K562 (cell line): ENCODE results near the gene TYROBP. TPM values are rescaled to one million over a fixed set of nuclear protein-coding genes. Genes with fewer than 3 reads are reported as not detected.

ENCODE experiments used
- AFF1 ChIP-seq, 2 experiments: fragments of 450-650 bp; IDR thresholded peaks; 2 replicates each; pipeline ENCODE4 v1.6.1; 2018; ENCODE audit warnings: mild to moderate bottlenecking in 2 of 2, low read depth in 1 of 2; ENCODE audit not compliant: partially characterized antibody in 2 of 2
- CCNT2 ChIP-seq: IDR thresholded peaks from 2 replicates; pipeline ENCODE4 v1.6.1; 2011; ENCODE audit warnings: borderline replicate concordance, low read depth, mild to moderate bottlenecking, moderate library complexity, mixed read lengths, low read length; ENCODE audit not compliant: insufficient read length; ENCODE audit errors: extremely low read depth
- DEAF1 ChIP-seq: fragments of 450-650 bp; formaldehyde crosslinking; IDR thresholded peaks from 2 replicates; pipeline ENCODE4 v1.4.0; 2020; ENCODE audit warnings: mild to moderate bottlenecking, moderate library complexity
- ELF1 ChIP-seq: fragments of 200-800 bp; sonication (Bioruptor generic); IDR thresholded peaks from 2 replicates; pipeline ENCODE4 v1.6.1; 2016; ENCODE audit warnings: missing genetic modification characterization, missing compliant biosample characterization
- JUND ChIP-seq, 2 experiments: IDR thresholded peaks; 2 replicates in 1 of 2; 3 replicates in 1 of 2; pipeline ENCODE4 v1.6.1; 2011; ENCODE audit warnings: borderline replicate concordance in 2 of 2, low read depth in 2 of 2, low read length in 2 of 2, improper control_type of control experiment in 1 of 2, missing biosample characterization in 1 of 2, missing genetic modification characterization in 1 of 2, missing genetic modification reagents in 1 of 2
- KLF16 ChIP-seq: IDR thresholded peaks from 2 replicates; pipeline ENCODE4 v1.6.1; 2016; ENCODE audit warnings: antibody characterized with exemption
- MTA3 ChIP-seq: fragments of 450-650 bp; formaldehyde crosslinking; IDR thresholded peaks from 2 replicates; pipeline ENCODE4 v1.6.1; 2017; ENCODE audit warnings: mild to moderate bottlenecking, borderline replicate concordance
- PREB ChIP-seq: sonication (generic); formaldehyde crosslinking; IDR thresholded peaks from 2 replicates; pipeline ENCODE4 v1.8.1; 2023; ENCODE audit warnings: mild to moderate bottlenecking, missing genetic modification reagents
- SRF ChIP-seq, 2 experiments: fragments of 250-450, 450-650 bp in 1 of 2; sonication (Bioruptor Pico) in 1 of 2; sonication (generic) in 1 of 2; formaldehyde crosslinking; IDR thresholded peaks; 2 replicates each; pipeline versions ENCODE4 v1.5.0 to v1.5.1; 2020 to 2022; ENCODE audit warnings: mild to moderate bottlenecking in 1 of 2, missing genetic modification reagents in 1 of 2
- USF1 ChIP-seq: sonication (generic); formaldehyde crosslinking; IDR thresholded peaks from 2 replicates; pipeline ENCODE4 v1.9.0; 2022; ENCODE audit warnings: mild to moderate bottlenecking, missing genetic modification reagents
- WHSC1 ChIP-seq: IDR thresholded peaks from one replicate; pipeline ENCODE4 v1.6.1; 2012; ENCODE audit warnings: low read length, control low read depth, inconsistent platforms
- XRCC5 ChIP-seq: fragments of 200-400 bp; formaldehyde crosslinking; IDR thresholded peaks from 2 replicates; pipeline ENCODE4 v1.6.1; 2017; ENCODE audit warnings: low read depth, mild to moderate bottlenecking, low read length
- ZBTB12 ChIP-seq: fragments of 250-450 bp; sonication (Bioruptor Pico); IDR thresholded peaks from 2 replicates; pipeline ENCODE4 v1.4.0; 2020
- ZNF395 ChIP-seq: fragments of 200-800 bp; sonication (Bioruptor generic); IDR thresholded peaks from 2 replicates; pipeline ENCODE4 v1.6.1; 2017; ENCODE audit warnings: missing genetic modification characterization, missing compliant biosample characterization
- polyA plus RNA-seq, 8 experiments: library from polyadenylated mRNA; depleted of rRNA in 4 of 8; stranded (reverse) in 5 of 8; unstranded in 3 of 8; fragments of >200 nt; fragmentation: Nextera tagmentation in 2 of 8; fragmentation: Illumina TruSeq in 1 of 8; extraction: Ambion mirVana in 2 of 8; extraction: Trizol in 1 of 8; gene quantifications; 2 replicates each; pipeline versions ENCODE4 v1.2.1 to v1.2.3, GENCODE V29; 2011 to 2014; ENCODE audit warnings: inconsistent platforms in 1 of 8, missing spikeins in 1 of 8
- total RNA-seq, 7 experiments: library from RNA; depleted of rRNA in 6 of 7; stranded (reverse); fragments of >200 nt in 6 of 7; fragmentation: Illumina TruSeq in 2 of 7; extraction: Trizol in 2 of 7; gene quantifications; 2 replicates each; pipeline versions ENCODE4 v1.2.1 to v1.2.3, GENCODE V29; 2011 to 2021; ENCODE audit warnings: low replicate concordance in 1 of 7

TYROBP gene
- total and polyA plus RNA-seq, 9 of the 15 experiments (the other 6 are each of a cell fraction or from before 2014, with no cell fraction given): 0.72 to 8.2 (median 2.4) TPM

GRCh38 chr19:35931161-35931873 is 23.2 kb upstream of the TYROBP start (continued):
- TF ChIP-seq AFF1 (IDR thresholded peaks at IDR 0.05; ENCODE audit: low read depth in 1 of 2, partially characterized antibody in 2 of 2): peak in 1 of 2 experiments; percentile 96
- peak in 1 of 2 experiments; percentile 84; a peak in 2 of 4 replicates for TF ChIP-seq SRF (CRISPR knock-in tag; IDR thresholded peaks at IDR 0.05)
- peak; percentile 94 for TF ChIP-seq ELF1 (tag)
- peak; percentile 60; the same call in 1 of the 2 replicates for TF ChIP-seq MTA3
- TF ChIP-seq ZBTB12: peak; percentile 37; the same call in 1 of the 2 replicates
- peak; percentile 99 for TF ChIP-seq DEAF1 (CRISPR knock-in tag)
- TF ChIP-seq PREB (CRISPR knock-in tag): no peak
- no peak for TF ChIP-seq WHSC1
- TF ChIP-seq JUND (IDR thresholded peaks at IDR 0.05; ENCODE audit: borderline replicate concordance, low read depth, low read length): peak; percentile 66; the same call in 1 of the 2 replicates
- TF ChIP-seq JUND (tag; IDR thresholded peaks at IDR 0.05; ENCODE audit: borderline replicate concordance, low read depth, low read length): peak; percentile 46; the same call in 1 of the 3 replicates
- TF ChIP-seq XRCC5: 0 out of 2 replicates have a peak, but pooled peaks have one; percentile 69
- peak; percentile 91 for TF ChIP-seq USF1
- TF ChIP-seq KLF16: peak; percentile 14; the same call in 1 of the 2 replicates
- TF ChIP-seq ZNF395 (CRISPR knock-in tag): peak; percentile 73; the same call in 1 of the 2 replicates
- peak; percentile 52 for TF ChIP-seq CCNT2
